Stomach (tissue), 9 donors: ENCODE results near the gene SPRR3. TPM values are rescaled to one million over a fixed set of nuclear protein-coding genes. Genes with fewer than 3 reads are reported as not detected.

ENCODE experiments used
- DNase-seq, 2 donors: peaks; one replicate each; pipeline versions ENCODE4 v3.0.0 to v3.0.0-alpha.2; 2013 to 2019
- H3K27ac ChIP-seq, 5 donors: fragments of 200-600 bp in 4 of 5; sonication (generic) in 4 of 5; one replicate each; pipeline ENCODE4 v1.5.1; 2013 to 2019; ENCODE audit warnings: mild to moderate bottlenecking in 1 of 5, moderate library complexity in 1 of 5
- H3K27me3 ChIP-seq, 3 donors: fragments of 200-600 bp; sonication (generic); one replicate each; pipeline ENCODE4 v1.5.1; 2017 to 2019; ENCODE audit warnings: mixed run types in 1 of 3
- H3K36me3 ChIP-seq, 4 donors: fragments of 200-600 bp; sonication (generic); 1 replicate in 3 of 4; 2 replicates in 1 of 4; pipeline ENCODE4 v1.5.1; 2016 to 2019
- H3K4me1 ChIP-seq, 4 donors: fragments of 200-600 bp; sonication (generic); one replicate each; pipeline ENCODE4 v1.5.1; 2016 to 2019
- H3K4me3 ChIP-seq, 4 donors: fragments of 200-600 bp; sonication (generic) in 3 of 4; one replicate each; pipeline ENCODE4 v1.5.1; 2016 to 2019; ENCODE audit warnings: mild to moderate bottlenecking in 1 of 4
- H3K9me3 ChIP-seq, 4 donors: fragments of 200-600 bp; sonication (generic); one replicate each; pipeline ENCODE4 v1.5.1; 2016 to 2019
- CTCF ChIP-seq, 7 experiments: fragments of 450-650 bp in 4 of 7; fragments of 200-600 bp in 3 of 7; sonication (generic) in 3 of 7; IDR thresholded peaks; one replicate each; pipeline ENCODE4 v1.5.1; 2016 to 2019; ENCODE audit warnings: antibody characterized with exemption in 7 of 7, control low read depth in 2 of 7, mild to moderate bottlenecking in 1 of 7
- EP300 ChIP-seq: sonication (generic); formaldehyde crosslinking; IDR thresholded peaks from one replicate; pipeline ENCODE4 v1.6.1; 2017; ENCODE audit warnings: antibody characterized with exemption
- POLR2A ChIP-seq, 4 donors: fragments of 450-650 bp; IDR thresholded peaks; one replicate each; pipeline ENCODE4 v1.6.1; 2016; ENCODE audit warnings: antibody characterized with exemption in 4 of 4, control low read depth in 2 of 4, mild to moderate bottlenecking in 1 of 4, moderate library complexity in 1 of 4
- POLR2AphosphoS5 ChIP-seq, 3 donors: sonication (generic); formaldehyde crosslinking; IDR thresholded peaks; one replicate each; pipeline ENCODE4 v1.6.1; 2016; ENCODE audit warnings: antibody characterized with exemption in 3 of 3
- WGBS, 5 donors: extraction: QIAGEN DNeasy Blood & Tissue Kit in 3 of 5; methylation state at CpG; one replicate each; pipeline versions ENCODE4 v1.1.5 to v1.1.7; 2013 to 2018; 5-methylcytosine and 5-hydroxymethylcytosine counted together
- intact Hi-C: fragments of 100-400 bp; cut with DNase I; formaldehyde crosslinking; loops from one replicate; pipeline ENCODE4 v1.15.1; 2023; ENCODE audit warnings: low total_unique reads
- polyA plus RNA-seq, 3 donors: library from polyadenylated mRNA; stranded (reverse); fragments of 200-250 nt; gene quantifications; one replicate each; pipeline ENCODE4 v1.2.3, GENCODE V29; 2013
- total RNA-seq, 5 donors: library from RNA; depleted of rRNA; stranded (reverse); fragments of >200 nt; gene quantifications; one replicate each; pipeline versions ENCODE4 v1.1.0 to v1.2.3, GENCODE V29; 2014 to 2016
- donor health status: healthy with polysubstance abuse.
- donor health status: Bipolar disorder and iron deficiency.
- donor health status: healthy.

The SPRR3 gene
- total and polyA plus RNA-seq, 8 donors = 3.1 to 932 (median 12.8) TPM; not detected in 5

- TF ChIP-seq EP300 (no peak), POLR2A (IDR thresholded peaks at IDR 0.05) (no peak)
- 0 to 53% (median 33%) methylated on average over 1 of the region's 1 CpG for WGBS, 5 donors
- intact Hi-C loops = no loop called here
- no peaks in the 10 kb centered on the region for H3K4me1 ChIP-seq
- no peak overlapping the region for H3K4me3 ChIP-seq
- no peaks in the 10 kb centered on the region for H3K36me3 ChIP-seq
- H3K27me3 ChIP-seq = no peaks in the 10 kb centered on the region
- H3K9me3 ChIP-seq = peaks cover 0 to 8% (median 2%) of the 10 kb centered on the region in 4 donors
- no peak for DNase-seq
- H3K27ac ChIP-seq = no peak overlapping the region
These were observed 5.7 kb upstream of the SPRR3 start for GRCh38 chr1:152995842-152996241.

- no peak for TF ChIP-seq EP300
- TF ChIP-seq POLR2AphosphoS5 (IDR thresholded peaks at IDR 0.05) = no peak
- no peak for TF ChIP-seq POLR2A (IDR thresholded peaks at IDR 0.05)
- Histone ChIP-seq H3K27ac (no peak overlapping the region), H3K9me3 (peaks cover 0 to 8% (median 2%) of the 10 kb centered on the region in 4 donors), H3K36me3 (no peaks in the 10 kb centered on the region), H3K4me1 (no peaks in the 10 kb centered on the region), H3K4me3 (no peak overlapping the region), H3K27me3 (no peaks in the 10 kb centered on the region)
- peak in 1 of 2 donors; percentile 36 for DNase-seq
- intact Hi-C loops = no loop called here
- WGBS, 5 donors = 19 to 26% (median 21%) methylated on average over 5 of the region's 5 CpGs
These were observed 4.7 kb upstream of the SPRR3 start for GRCh38 chr1:152996633-152997400.

GRCh38 chr1:152997901-152998300 lies 3.6 kb upstream of the SPRR3 start:
- intact Hi-C loops = no loop called here
- TF ChIP-seq CTCF (IDR thresholded peaks at IDR 0.05) = no peak
- no peak for TF ChIP-seq EP300
- TF ChIP-seq POLR2A (IDR thresholded peaks at IDR 0.05) = no peak
- no peak for TF ChIP-seq POLR2AphosphoS5 (IDR thresholded peaks at IDR 0.05)
- Histone ChIP-seq H3K4me1 (no peaks in the 10 kb centered on the region), H3K9me3 (peaks cover 0 to 8% (median 2%) of the 10 kb centered on the region in 4 donors), H3K27me3 (no peaks in the 10 kb centered on the region), H3K4me3 (no peak overlapping the region), H3K27ac (no peak overlapping the region), H3K36me3 (no peaks in the 10 kb centered on the region)
- 21 to 44% (median 35%) methylated on average over 7 of the region's 7 CpGs for WGBS, 5 donors
- no peak for DNase-seq

GRCh38 chr1:152998476-152998875 lies 3.1 kb upstream of the SPRR3 start:
- no peak for DNase-seq
- 73 to 87% (median 81%) methylated on average over 4 of the region's 4 CpGs for WGBS, 5 donors
- TF ChIP-seq EP300 (no peak), POLR2A (IDR thresholded peaks at IDR 0.05) (no peak), CTCF (IDR thresholded peaks at IDR 0.05) (no peak), POLR2AphosphoS5 (IDR thresholded peaks at IDR 0.05) (no peak)
- Histone ChIP-seq H3K4me1 (no peaks in the 10 kb centered on the region), H3K27ac (no peak overlapping the region), H3K27me3 (no peaks in the 10 kb centered on the region), H3K9me3 (peaks cover 0 to 8% (median 2%) of the 10 kb centered on the region in 4 donors), H3K4me3 (no peak overlapping the region), H3K36me3 (no peaks in the 10 kb centered on the region)
- intact Hi-C loops = no loop called here

GRCh38 chr1:152999818-153000217 lies 1.7 kb upstream of the SPRR3 start:
- no peaks in the 10 kb centered on the region for H3K27me3 ChIP-seq
- TF ChIP-seq POLR2A (IDR thresholded peaks at IDR 0.05) (no peak), CTCF (IDR thresholded peaks at IDR 0.05) (no peak), POLR2AphosphoS5 (IDR thresholded peaks at IDR 0.05) (no peak), EP300 (no peak)
- H3K36me3 ChIP-seq = no peaks in the 10 kb centered on the region
- H3K4me1 ChIP-seq = no peaks in the 10 kb centered on the region
- intact Hi-C loops = no loop called here
- no peak overlapping the region for H3K4me3 ChIP-seq
- peaks cover 0 to 8% (median 2%) of the 10 kb centered on the region in 4 donors for H3K9me3 ChIP-seq
- H3K27ac ChIP-seq = no peak overlapping the region
- no peak for DNase-seq
- WGBS, 5 donors = 55 to 74% (median 71%) methylated on average over 6 of the region's 6 CpGs
